ENCODE data around the gene SRP72.

GRCh38 chr4:56540826-56541225 is 73.4 kb downstream of the SRP72 start:
- no peak for TF ChIP-seq POLR2A (IDR thresholded peaks at IDR 0.05; ENCODE audit: extremely low read depth, insufficient read length)
- no peak for TF ChIP-seq CTCF (IDR thresholded peaks at IDR 0.05; ENCODE audit: low read depth, low read length)
- TF ChIP-seq MYC (IDR thresholded peaks at IDR 0.05; ENCODE audit: low read depth, low read length) = no peak
